ENCODE data around the gene KRT86. TPM values are rescaled to one million over a fixed set of nuclear protein-coding genes. Genes with fewer than 3 reads are reported as not detected.

KRT86 gene
- total and polyA plus RNA-seq, 2 of the 13 experiments (the other 11 are each of a cell fraction or from before 2014, with no cell fraction given), result not detected

DNA sequence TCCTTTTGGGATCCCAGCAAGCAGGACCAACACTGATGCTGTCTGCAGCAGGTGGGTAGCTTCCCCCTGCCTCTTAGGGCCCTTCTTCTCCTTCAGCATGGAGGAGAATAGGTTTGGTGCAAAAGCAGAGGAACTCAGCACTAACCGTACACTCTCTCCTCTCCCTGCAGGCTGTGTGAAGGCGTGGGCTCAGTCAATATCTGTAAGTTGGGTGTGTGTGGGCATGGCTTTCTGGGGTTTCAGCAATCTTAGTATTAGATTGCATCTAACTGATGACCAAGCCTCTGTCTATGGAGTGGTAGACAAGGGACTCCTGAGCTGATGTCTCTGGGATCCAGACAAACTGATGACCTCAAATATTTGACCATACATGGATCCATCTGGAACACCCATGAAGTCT lies 78.5 kb downstream of the KRT86 start:
- CTCF ChIA-PET (ENCODE audit: low intra/inter-chr PET ratio, low total read pairs), result no interaction called here
- Histone ChIP-seq H3K4me3 (replicated peaks in 1 of 3; ENCODE audit: insufficient read depth in 1 of 3, low read depth in 2 of 3, low read length in 3 of 3) (no peak overlapping the region), H3K27me3 (ENCODE audit: control insufficient read depth in 1 of 2, insufficient read depth in 2 of 2, low read length in 2 of 2) (peaks cover 0 to 20% of the 10 kb centered on the region in 2 experiments; a peak in 4 of 5 replicates), H3K79me2 (ENCODE audit: insufficient read depth, low read length) (no peaks in the 10 kb centered on the region), H2AFZ (ENCODE audit: low read length) (no peak overlapping the region), H3K9me3 (ENCODE audit: low read length) (no peaks in the 10 kb centered on the region), H3K4me1 (ENCODE audit: insufficient read depth, low read length) (no peaks in the 10 kb centered on the region), H3K9ac (ENCODE audit: insufficient read depth, low read depth, low read length) (no peak overlapping the region), H3K36me3 (replicated peaks in 1 of 2; ENCODE audit: control insufficient read depth in 1 of 2, insufficient read depth in 2 of 2, low read length in 2 of 2) (no peaks in the 10 kb centered on the region), H3K27ac (ENCODE audit: extremely low read length, insufficient read depth, low read length) (no peak overlapping the region), H3K4me2 (ENCODE audit: low read depth, low read length) (no peak overlapping the region), H4K20me1 (ENCODE audit: insufficient read depth, low read length) (no peaks in the 10 kb centered on the region)
- POLR2A ChIA-PET, result no interaction called here
- no TSS peak for BruUV-seq (replicated peaks)
- ATAC-seq, result no peak
- in situ Hi-C loops (cut with HindIII; ENCODE audit: extremely low pct_ligation_motif_present, low pct_unique_long_range_greater_than_20kb), result no loop called here
- intact Hi-C loops (cut with micrococcal nuclease; ENCODE audit: unreplicated experiment), result loop anchor here (5.0 kb wide), 1 partner anchor 411 kb away; no protein-coding TSS in a partner anchor
- no peak for DNase-seq (ENCODE audit: low spot score)
- 0% methylated on average over 1 of the region's 2 CpGs for WGBS (ENCODE audit: low lambda C conversion rate)
- no peak for TF ChIP-seq ZNF451 (CRISPR knock-in tag; IDR thresholded peaks at IDR 0.05)
- no peak for FAIRE-seq

DNA sequence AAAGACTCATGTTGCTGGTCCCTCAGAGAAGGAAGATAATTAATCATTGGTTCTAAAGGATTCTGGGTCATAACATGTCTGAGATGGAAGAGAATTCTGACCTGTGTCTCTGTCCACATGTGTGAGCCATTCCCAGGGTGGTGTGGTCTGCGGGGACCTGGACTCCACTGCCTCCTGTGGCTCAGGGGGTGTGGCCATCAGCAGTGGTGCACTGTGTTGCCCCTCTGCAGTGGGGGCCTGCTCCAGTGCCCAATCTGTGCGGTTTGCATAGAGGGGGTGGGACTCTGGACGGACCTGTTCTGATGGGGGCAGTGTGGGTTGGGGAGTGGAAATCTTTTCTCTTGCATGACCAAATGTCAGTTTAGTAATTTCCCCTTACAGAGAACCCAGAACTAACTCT lies 79.3 kb downstream of the KRT86 start:
- no TSS peak for BruUV-seq (replicated peaks)
- Histone ChIP-seq H4K20me1 (ENCODE audit: insufficient read depth, low read length) (no peaks in the 10 kb centered on the region), H3K27ac (ENCODE audit: extremely low read length, insufficient read depth, low read length) (no peak overlapping the region), H3K4me2 (ENCODE audit: low read depth, low read length) (no peak overlapping the region), H2AFZ (ENCODE audit: low read length) (no peak overlapping the region), H3K36me3 (replicated peaks in 1 of 2; ENCODE audit: control insufficient read depth in 1 of 2, insufficient read depth in 2 of 2, low read length in 2 of 2) (no peaks in the 10 kb centered on the region), H3K4me3 (replicated peaks in 1 of 3; ENCODE audit: insufficient read depth in 1 of 3, low read depth in 2 of 3, low read length in 3 of 3) (no peak overlapping the region), H3K9ac (ENCODE audit: insufficient read depth, low read depth, low read length) (no peak overlapping the region), H3K9me3 (ENCODE audit: low read length) (no peaks in the 10 kb centered on the region), H3K27me3 (ENCODE audit: control insufficient read depth in 1 of 2, insufficient read depth in 2 of 2, low read length in 2 of 2) (peaks cover 0 to 16% of the 10 kb centered on the region in 2 experiments; a peak in 3 of 5 replicates), H3K79me2 (ENCODE audit: insufficient read depth, low read length) (no peaks in the 10 kb centered on the region), H3K4me1 (ENCODE audit: insufficient read depth, low read length) (no peaks in the 10 kb centered on the region)
- no peak for ATAC-seq
- CTCF ChIA-PET (ENCODE audit: low intra/inter-chr PET ratio, low total read pairs), result no interaction called here
- 0% methylated on average over 1 of the region's 3 CpGs for WGBS (ENCODE audit: low lambda C conversion rate)
- in situ Hi-C loops (cut with HindIII; ENCODE audit: extremely low pct_ligation_motif_present, low pct_unique_long_range_greater_than_20kb) (no loop called here), intact Hi-C loops (cut with micrococcal nuclease; ENCODE audit: unreplicated experiment) (loop anchor here (5.0 kb wide), 1 partner anchor 411 kb away; no protein-coding TSS in a partner anchor)
- POLR2A ChIA-PET, result no interaction called here
- TF ChIP-seq, protein P1, sequence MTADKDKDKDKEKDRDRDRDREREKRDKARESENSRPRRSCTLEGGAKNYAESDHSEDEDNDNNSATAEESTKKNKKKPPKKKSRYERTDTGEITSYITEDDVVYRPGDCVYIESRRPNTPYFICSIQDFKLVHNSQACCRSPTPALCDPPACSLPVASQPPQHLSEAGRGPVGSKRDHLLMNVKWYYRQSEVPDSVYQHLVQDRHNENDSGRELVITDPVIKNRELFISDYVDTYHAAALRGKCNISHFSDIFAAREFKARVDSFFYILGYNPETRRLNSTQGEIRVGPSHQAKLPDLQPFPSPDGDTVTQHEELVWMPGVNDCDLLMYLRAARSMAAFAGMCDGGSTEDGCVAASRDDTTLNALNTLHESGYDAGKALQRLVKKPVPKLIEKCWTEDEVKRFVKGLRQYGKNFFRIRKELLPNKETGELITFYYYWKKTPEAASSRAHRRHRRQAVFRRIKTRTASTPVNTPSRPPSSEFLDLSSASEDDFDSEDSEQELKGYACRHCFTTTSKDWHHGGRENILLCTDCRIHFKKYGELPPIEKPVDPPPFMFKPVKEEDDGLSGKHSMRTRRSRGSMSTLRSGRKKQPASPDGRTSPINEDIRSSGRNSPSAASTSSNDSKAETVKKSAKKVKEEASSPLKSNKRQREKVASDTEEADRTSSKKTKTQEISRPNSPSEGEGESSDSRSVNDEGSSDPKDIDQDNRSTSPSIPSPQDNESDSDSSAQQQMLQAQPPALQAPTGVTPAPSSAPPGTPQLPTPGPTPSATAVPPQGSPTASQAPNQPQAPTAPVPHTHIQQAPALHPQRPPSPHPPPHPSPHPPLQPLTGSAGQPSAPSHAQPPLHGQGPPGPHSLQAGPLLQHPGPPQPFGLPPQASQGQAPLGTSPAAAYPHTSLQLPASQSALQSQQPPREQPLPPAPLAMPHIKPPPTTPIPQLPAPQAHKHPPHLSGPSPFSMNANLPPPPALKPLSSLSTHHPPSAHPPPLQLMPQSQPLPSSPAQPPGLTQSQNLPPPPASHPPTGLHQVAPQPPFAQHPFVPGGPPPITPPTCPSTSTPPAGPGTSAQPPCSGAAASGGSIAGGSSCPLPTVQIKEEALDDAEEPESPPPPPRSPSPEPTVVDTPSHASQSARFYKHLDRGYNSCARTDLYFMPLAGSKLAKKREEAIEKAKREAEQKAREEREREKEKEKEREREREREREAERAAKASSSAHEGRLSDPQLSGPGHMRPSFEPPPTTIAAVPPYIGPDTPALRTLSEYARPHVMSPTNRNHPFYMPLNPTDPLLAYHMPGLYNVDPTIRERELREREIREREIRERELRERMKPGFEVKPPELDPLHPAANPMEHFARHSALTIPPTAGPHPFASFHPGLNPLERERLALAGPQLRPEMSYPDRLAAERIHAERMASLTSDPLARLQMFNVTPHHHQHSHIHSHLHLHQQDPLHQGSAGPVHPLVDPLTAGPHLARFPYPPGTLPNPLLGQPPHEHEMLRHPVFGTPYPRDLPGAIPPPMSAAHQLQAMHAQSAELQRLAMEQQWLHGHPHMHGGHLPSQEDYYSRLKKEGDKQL (CRISPR knock-in tag; IDR thresholded peaks at IDR 0.05; ENCODE audit: low read depth), result no peak
- TF ChIP-seq TCF7 (IDR thresholded peaks at IDR 0.05; ENCODE audit: low read depth), result no peak
- DNase-seq (ENCODE audit: low spot score), result no peak
- no peak for FAIRE-seq

All from HepG2 (cell line).